ENCODE measurements around the gene ZNF605. TPM values are rescaled to one million over a fixed set of nuclear protein-coding genes. Genes with fewer than 3 reads are reported as not detected.

Gene ZNF605
- total RNA-seq (2022; extraction: Qiagen RNA extraction; ENCODE audit: low read depth): 2.4 to 4.3 TPM (median 3.8 TPM) in 5 replicates

DNA sequence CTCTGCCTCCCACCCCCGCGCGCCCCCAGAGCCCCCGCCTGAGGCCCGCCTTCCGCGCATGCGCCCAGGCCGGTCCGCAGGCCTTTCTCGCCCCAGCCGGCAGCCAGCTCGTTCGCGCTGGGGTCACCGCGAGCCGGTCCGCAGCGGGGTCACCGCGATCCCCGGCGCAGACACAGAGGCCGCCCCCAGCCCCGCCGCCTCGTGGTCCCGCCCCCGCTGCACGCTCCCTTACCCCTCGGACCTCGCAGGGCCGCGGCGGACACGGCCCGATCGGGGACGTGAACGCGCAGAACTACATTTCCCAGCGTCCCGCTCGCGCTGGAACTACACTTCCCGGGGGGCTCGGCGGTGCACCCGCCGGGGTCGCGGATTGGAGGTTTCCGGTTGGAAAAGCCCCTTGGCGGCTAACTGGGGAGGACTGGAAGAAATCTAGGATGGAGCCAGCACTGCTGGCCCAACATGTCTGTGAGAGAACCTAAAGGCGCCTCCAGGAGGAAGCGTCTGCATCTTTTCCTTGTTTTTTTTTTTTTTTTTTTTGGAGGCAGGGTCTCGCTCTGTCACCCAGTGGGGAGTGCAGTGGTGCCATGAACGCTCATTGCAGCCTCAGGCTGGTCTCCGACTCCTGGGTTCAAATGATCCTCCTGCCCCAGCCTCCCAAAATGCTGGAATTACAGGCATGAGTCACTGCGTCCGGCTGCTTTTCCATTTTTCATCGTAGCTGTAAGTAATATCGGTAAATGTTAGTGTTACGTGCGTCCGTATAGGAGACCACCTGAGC is at the start of gene ZNF605:
TSS of gene ZNF605 (minus strand) at position 296 of the 778 bp plus-strand sequence. CDS start 10,671 bp downstream, outside the sequence.

GRCh38 chr12:132986001-132986884 is 30.1 kb upstream of the ZNF605 start, which contains the start of gene ZNF26:
Gene ZNF26 (plus strand): TSS chr12:132986367. CDS start chr12:132986841, 474 bp downstream.

GRCh38 chr12:132887513-132888351 is 68.4 kb downstream of the ZNF605 start, which contains the start of gene CHFR:
Gene CHFR (minus strand): TSS chr12:132887605. CDS start chr12:132887328, 277 bp downstream.

Other genes with a start within 250 kb of the ZNF605 start
- 37.7 to 59.9 TPM (median 56.8 TPM) in 5 replicates for gene PGAM5, start 245.5 kb downstream of the ZNF605 start, total RNA-seq (2022; extraction: Qiagen RNA extraction; ENCODE audit: low read depth)
- gene ANKLE2, start 194.5 kb downstream of the ZNF605 start, total RNA-seq (2022; extraction: Qiagen RNA extraction; ENCODE audit: low read depth): 67.2 to 86.2 TPM (median 82.7 TPM) in 5 replicates
- 16.7 to 25.7 TPM (median 23.4 TPM) in 5 replicates for gene GOLGA3, start 127.4 kb downstream of the ZNF605 start, total RNA-seq (2022; extraction: Qiagen RNA extraction; ENCODE audit: low read depth)
- gene CHFR, start 68.7 kb downstream of the ZNF605 start, total RNA-seq (2022; extraction: Qiagen RNA extraction; ENCODE audit: low read depth): 19.9 to 26.7 TPM (median 21.7 TPM) in 5 replicates
- gene ZNF26, start 30.1 kb upstream of the ZNF605 start, total RNA-seq (2022; extraction: Qiagen RNA extraction; ENCODE audit: low read depth): 6.8 to 10.0 TPM (median 7.6 TPM) in 5 replicates
- 10.9 to 15.5 TPM (median 12.9 TPM) in 5 replicates for gene ZNF84, start 81.2 kb upstream of the ZNF605 start, total RNA-seq (2022; extraction: Qiagen RNA extraction; ENCODE audit: low read depth)
- gene ZNF140, start 124.6 kb upstream of the ZNF605 start, total RNA-seq (2022; extraction: Qiagen RNA extraction; ENCODE audit: low read depth): 8.0 to 11.6 TPM (median 8.4 TPM) in 5 replicates
- gene ZNF891, start 174.0 kb upstream of the ZNF605 start, total RNA-seq (2022; extraction: Qiagen RNA extraction; ENCODE audit: low read depth): 0.24 to 0.41 TPM (median 0.40 TPM) in 5 replicates
- gene ZNF10, start 174.3 kb upstream of the ZNF605 start, total RNA-seq (2022; extraction: Qiagen RNA extraction; ENCODE audit: low read depth): 1.1 to 3.4 TPM (median 1.6 TPM) in 5 replicates
- gene ZNF268, start 225.2 kb upstream of the ZNF605 start, total RNA-seq (2022; extraction: Qiagen RNA extraction; ENCODE audit: low read depth): 10.7 to 19.4 TPM (median 11.5 TPM) in 5 replicates

Measured in A549 treated with ZK216348 at 1 μM for 4 hours (cell line).